DND-41 (cell line): ENCODE measurements around the gene CNNM3.

ENCODE experiments used
- EZH2 ChIP-seq: IDR thresholded peaks from 3 replicates; pipeline ENCODE4 v1.6.1; 2012; ENCODE audit warnings: borderline replicate concordance, low read depth, mild to moderate bottlenecking, moderate library complexity, low read length, inconsistent platforms; ENCODE audit not compliant: severe bottlenecking
- TF ChIP-seq, protein P1 (sequence below): IDR thresholded peaks from 2 replicates; pipeline ENCODE4 v1.5.1; 2012; ENCODE audit warnings: borderline replicate concordance, low read length, moderate library complexity, mild to moderate bottlenecking; ENCODE audit not compliant: poor library complexity, severe bottlenecking; ENCODE audit errors: extremely low read depth

DNA sequence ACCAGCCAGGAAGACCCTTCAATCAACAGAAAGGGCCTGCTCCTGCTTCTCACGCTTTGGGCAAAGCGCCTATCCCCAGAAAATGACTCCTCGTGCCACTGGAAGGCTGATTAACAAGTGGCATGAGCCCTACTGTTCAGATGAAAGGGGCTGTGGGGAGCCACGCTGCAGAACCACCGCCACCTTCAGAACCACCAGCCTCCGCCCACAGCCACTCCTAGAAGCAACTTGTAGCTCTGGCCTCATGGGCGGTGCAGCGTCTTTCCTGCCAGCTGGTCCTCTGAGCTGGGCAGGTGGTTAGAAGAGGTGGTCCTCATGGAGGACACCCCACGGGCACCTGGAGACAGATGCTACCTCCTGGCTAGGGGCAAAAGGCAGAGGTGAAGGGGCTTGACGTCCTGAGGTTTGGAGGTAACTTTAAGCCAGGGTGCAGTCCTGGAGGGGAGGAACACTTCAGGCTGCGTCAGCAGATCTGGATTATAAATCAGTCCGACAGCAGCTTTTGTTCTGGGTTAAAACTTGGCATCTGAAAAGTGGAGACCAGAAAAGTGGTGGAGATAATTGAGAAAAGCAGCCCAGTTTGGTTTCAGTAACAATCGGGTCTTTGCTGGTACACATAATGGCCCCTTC is 54.7 kb downstream of the CNNM3 start:
- TF ChIP-seq, protein P1, sequence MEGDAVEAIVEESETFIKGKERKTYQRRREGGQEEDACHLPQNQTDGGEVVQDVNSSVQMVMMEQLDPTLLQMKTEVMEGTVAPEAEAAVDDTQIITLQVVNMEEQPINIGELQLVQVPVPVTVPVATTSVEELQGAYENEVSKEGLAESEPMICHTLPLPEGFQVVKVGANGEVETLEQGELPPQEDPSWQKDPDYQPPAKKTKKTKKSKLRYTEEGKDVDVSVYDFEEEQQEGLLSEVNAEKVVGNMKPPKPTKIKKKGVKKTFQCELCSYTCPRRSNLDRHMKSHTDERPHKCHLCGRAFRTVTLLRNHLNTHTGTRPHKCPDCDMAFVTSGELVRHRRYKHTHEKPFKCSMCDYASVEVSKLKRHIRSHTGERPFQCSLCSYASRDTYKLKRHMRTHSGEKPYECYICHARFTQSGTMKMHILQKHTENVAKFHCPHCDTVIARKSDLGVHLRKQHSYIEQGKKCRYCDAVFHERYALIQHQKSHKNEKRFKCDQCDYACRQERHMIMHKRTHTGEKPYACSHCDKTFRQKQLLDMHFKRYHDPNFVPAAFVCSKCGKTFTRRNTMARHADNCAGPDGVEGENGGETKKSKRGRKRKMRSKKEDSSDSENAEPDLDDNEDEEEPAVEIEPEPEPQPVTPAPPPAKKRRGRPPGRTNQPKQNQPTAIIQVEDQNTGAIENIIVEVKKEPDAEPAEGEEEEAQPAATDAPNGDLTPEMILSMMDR = no peak
- no peak for TF ChIP-seq EZH2
